Spleen (tissue), 11 donors: ENCODE results near the gene WSCD1. TPM values are rescaled to one million over a fixed set of nuclear protein-coding genes. Genes with fewer than 3 reads are reported as not detected.
A peak's percentile ranks its signal among the peaks of the same experiment; 100 is the strongest.

Source experiments
- DNase-seq: peaks from one replicate; pipeline ENCODE4 v3.0.0-alpha.2; 2020
- H3K27ac ChIP-seq, 8 donors: fragments of 200-600 bp; sonication (generic) in 7 of 8; 1 replicate in 4 of 8; 2 replicates in 4 of 8; pipeline versions ENCODE4 v1.5.0 to v1.8.0; 2016 to 2021; ENCODE audit warnings: inconsistent platforms in 4 of 8, mild to moderate bottlenecking in 4 of 8, moderate library complexity in 1 of 8
- H3K27me3 ChIP-seq, 7 donors: fragments of 200-600 bp; sonication (generic) in 6 of 7; replicated peaks in 1 of 7; 1 replicate in 4 of 7; 2 replicates in 3 of 7; pipeline versions ENCODE4 v1.5.0 to v1.8.0; 2016 to 2021; ENCODE audit warnings: inconsistent platforms in 3 of 7, mild to moderate bottlenecking in 1 of 7
- H3K36me3 ChIP-seq, 6 donors: fragments of 200-600 bp; sonication (generic) in 5 of 6; 1 replicate in 4 of 6; 2 replicates in 2 of 6; pipeline versions ENCODE4 v1.5.0 to v1.8.0; 2016 to 2021; ENCODE audit warnings: inconsistent platforms in 2 of 6
- H3K4me1 ChIP-seq, 6 donors: fragments of 200-600 bp; sonication (generic) in 5 of 6; 1 replicate in 3 of 6; 2 replicates in 3 of 6; pipeline versions ENCODE4 v1.5.0 to v1.8.0; 2016 to 2021; ENCODE audit warnings: inconsistent platforms in 3 of 6
- H3K4me3 ChIP-seq, 8 donors: fragments of 200-600 bp; sonication (generic) in 7 of 8; 1 replicate in 4 of 8; 2 replicates in 4 of 8; pipeline versions ENCODE4 v1.5.0 to v1.8.0; 2016 to 2021; ENCODE audit warnings: inconsistent platforms in 4 of 8, mild to moderate bottlenecking in 4 of 8, moderate library complexity in 2 of 8
- H3K9me3 ChIP-seq, 8 donors: fragments of 200-600 bp; sonication (generic) in 7 of 8; 1 replicate in 4 of 8; 2 replicates in 4 of 8; pipeline versions ENCODE4 v1.5.0 to v1.8.0; 2016 to 2021; ENCODE audit warnings: inconsistent platforms in 4 of 8
- POLR2A ChIP-seq, 3 donors: fragments of 450-650 bp; IDR thresholded peaks; one replicate each; pipeline ENCODE4 v1.5.1; 2017; ENCODE audit warnings: antibody characterized with exemption in 3 of 3, mild to moderate bottlenecking in 1 of 3
- POLR2AphosphoS5 ChIP-seq, 3 donors: sonication (generic); formaldehyde crosslinking; IDR thresholded peaks; one replicate each; pipeline ENCODE4 v1.5.1; 2017; ENCODE audit warnings: antibody characterized with exemption in 3 of 3
- WGBS, 5 donors: extraction: QIAGEN DNeasy Blood & Tissue Kit in 3 of 5; methylation state at CpG; one replicate each; pipeline versions ENCODE4 v1.1.5 to v1.1.7; 2013 to 2018; 5-methylcytosine and 5-hydroxymethylcytosine counted together
- intact Hi-C: fragments of 100-400 bp; cut with DNase I; formaldehyde crosslinking; loops from one replicate; pipeline ENCODE4 v1.15.0; 2023; ENCODE audit warnings: low total_unique reads
- polyA plus RNA-seq, 3 donors: library from polyadenylated mRNA; stranded (reverse); fragments of 200-250 nt; gene quantifications; one replicate each; pipeline ENCODE4 v1.2.1, GENCODE V29; 2013
- total RNA-seq, 7 donors: library from RNA; depleted of rRNA in 3 of 7; stranded (reverse); fragments of >200 nt in 3 of 7; fragmentation: NEBNext Ultra II Directional in 4 of 7; extraction: Animal tissue kit (Norgen Biotek cat#: 25700) in 4 of 7; gene quantifications; one replicate each; pipeline versions ENCODE4 v1.1.0 to v1.2.1, GENCODE V29; 2016 to 2021
- TF ChIP-seq, protein P1 (sequence below), 11 experiments: fragments of 200-600 bp in 7 of 11; fragments of 450-650 bp in 4 of 11; sonication (generic) in 4 of 11; IDR thresholded peaks in 8 of 11; conservative IDR thresholded peaks in 3 of 11; 1 replicate in 7 of 11; 2 replicates in 4 of 11; pipeline versions ENCODE4 v1.4.0 to v1.8.0; 2016 to 2021; ENCODE audit warnings: antibody characterized with exemption in 11 of 11, inconsistent platforms in 4 of 11, mild to moderate bottlenecking in 1 of 11
- donor health status: healthy with polysubstance abuse.
- donor health status: DM: no; HTN: no; CAD: no; lungs with moderate emphysema.
- donor health status: DM: no; HTN: no; CAD: no.
- donor health status: Bipolar disorder and iron deficiency.
- donor health status: healthy.
- donor health status: DM: no; HTN: no; CAD: no.
- donor health status: DM: yes; HTN: yes; CAD: no.

Gene WSCD1
- total and polyA plus RNA-seq, 10 donors: 2.4 to 84.1 (median 44.3) TPM

DNA sequence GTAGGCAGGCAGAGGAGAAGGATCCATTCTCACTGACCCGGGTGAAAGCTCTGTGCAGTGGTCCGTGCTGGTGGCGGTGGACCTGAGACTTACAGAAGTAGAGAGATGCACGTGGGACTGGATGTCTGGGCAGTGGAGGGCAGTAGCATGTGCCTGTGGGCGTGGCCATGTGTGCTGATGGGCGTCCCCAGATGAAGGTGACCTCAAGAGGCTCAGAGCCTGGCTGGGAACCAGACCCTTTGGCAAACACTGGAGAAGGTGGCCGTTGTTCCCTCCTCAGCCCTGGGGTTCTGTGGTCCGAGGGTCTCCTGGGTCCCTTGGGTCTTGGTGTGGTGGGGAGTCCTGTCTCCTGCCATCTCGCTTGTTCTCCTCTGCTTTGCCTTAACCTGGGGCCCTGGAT is 15.6 kb downstream of the WSCD1 start:
- H3K4me1 ChIP-seq: peaks cover 0 to 46% (median 5%) of the 10 kb centered on the region in 6 donors
- TF ChIP-seq, protein P1, sequence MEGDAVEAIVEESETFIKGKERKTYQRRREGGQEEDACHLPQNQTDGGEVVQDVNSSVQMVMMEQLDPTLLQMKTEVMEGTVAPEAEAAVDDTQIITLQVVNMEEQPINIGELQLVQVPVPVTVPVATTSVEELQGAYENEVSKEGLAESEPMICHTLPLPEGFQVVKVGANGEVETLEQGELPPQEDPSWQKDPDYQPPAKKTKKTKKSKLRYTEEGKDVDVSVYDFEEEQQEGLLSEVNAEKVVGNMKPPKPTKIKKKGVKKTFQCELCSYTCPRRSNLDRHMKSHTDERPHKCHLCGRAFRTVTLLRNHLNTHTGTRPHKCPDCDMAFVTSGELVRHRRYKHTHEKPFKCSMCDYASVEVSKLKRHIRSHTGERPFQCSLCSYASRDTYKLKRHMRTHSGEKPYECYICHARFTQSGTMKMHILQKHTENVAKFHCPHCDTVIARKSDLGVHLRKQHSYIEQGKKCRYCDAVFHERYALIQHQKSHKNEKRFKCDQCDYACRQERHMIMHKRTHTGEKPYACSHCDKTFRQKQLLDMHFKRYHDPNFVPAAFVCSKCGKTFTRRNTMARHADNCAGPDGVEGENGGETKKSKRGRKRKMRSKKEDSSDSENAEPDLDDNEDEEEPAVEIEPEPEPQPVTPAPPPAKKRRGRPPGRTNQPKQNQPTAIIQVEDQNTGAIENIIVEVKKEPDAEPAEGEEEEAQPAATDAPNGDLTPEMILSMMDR (IDR thresholded peaks at IDR 0.05 in 8 of 11, conservative IDR thresholded peaks at IDR 0.05 in 3 of 11): no peak
- no peak for TF ChIP-seq POLR2AphosphoS5 (IDR thresholded peaks at IDR 0.05)
- no peak for TF ChIP-seq POLR2A (IDR thresholded peaks at IDR 0.05)
- 75 to 84% (median 76%) methylated on average over 9 of the region's 9 CpGs for WGBS, 5 donors
- intact Hi-C loops: no loop called here
- no peak overlapping the region for H3K27ac ChIP-seq
- H3K27me3 ChIP-seq: peaks cover 0 to 4% (median 0%) of the 10 kb centered on the region in 7 donors
- peaks cover 0 to 2% (median 0%) of the 10 kb centered on the region in 6 donors for H3K36me3 ChIP-seq
- H3K4me3 ChIP-seq: no peak overlapping the region
- no peaks in the 10 kb centered on the region for H3K9me3 ChIP-seq
- DNase-seq: no peak

DNA sequence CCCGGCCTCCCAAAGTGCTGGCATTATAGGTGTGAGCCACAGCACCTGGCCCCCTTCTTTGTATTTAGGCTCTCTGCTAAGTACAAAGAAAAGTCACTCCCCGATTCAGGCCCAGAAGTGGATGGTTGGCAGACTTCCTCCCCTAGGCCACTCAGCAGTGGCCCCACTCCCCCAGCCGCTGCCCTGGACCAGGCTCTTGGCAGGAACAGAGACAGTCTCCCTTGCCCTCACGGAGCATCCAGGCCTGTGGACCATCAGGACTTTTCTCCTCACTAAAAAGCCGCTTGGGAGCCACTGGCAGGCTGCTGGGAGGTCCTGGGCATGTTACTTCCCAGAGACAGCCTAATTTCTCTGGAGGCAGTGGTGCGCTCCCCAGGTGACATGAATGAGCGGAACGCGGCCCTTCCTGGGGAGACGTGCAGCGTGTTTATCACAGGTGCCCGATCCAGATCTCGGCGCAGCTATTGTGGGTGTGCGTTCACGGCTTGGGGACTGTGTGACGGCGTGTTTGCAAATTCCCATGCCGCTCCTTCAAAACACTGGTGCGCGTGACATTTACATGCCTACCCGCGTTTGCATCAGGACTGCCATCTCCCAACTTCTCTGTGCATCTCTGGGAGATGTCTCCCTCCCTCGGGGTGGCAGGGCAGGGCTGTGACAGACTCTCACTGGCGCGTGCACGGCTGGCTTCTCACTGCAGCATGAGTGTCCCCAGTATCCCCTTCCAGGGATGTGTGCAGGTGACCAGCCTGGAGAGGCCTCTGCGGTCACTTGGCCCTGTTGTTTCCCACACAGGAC is 16.6 kb downstream of the WSCD1 start:
- Histone ChIP-seq H3K27me3 (peaks cover 0 to 4% (median 0%) of the 10 kb centered on the region in 7 donors), H3K27ac (peak overlapping the region in 1 of 8 donors; percentile 14), H3K36me3 (no peaks in the 10 kb centered on the region), H3K4me3 (no peak overlapping the region), H3K4me1 (peaks cover 0 to 37% (median 3%) of the 10 kb centered on the region in 6 donors), H3K9me3 (no peaks in the 10 kb centered on the region)
- no peak for DNase-seq
- intact Hi-C loops: no loop called here
- 89 to 92% (median 92%) methylated on average over 25 to 28 of the region's 28 CpGs for whole genome bisulfite sequencing, 5 donors
- TF ChIP-seq, protein P1 (IDR thresholded peaks at IDR 0.05 in 8 of 11, conservative IDR thresholded peaks at IDR 0.05 in 3 of 11): no peak
- TF ChIP-seq POLR2AphosphoS5 (IDR thresholded peaks at IDR 0.05) (no peak), POLR2A (IDR thresholded peaks at IDR 0.05) (no peak)

DNA sequence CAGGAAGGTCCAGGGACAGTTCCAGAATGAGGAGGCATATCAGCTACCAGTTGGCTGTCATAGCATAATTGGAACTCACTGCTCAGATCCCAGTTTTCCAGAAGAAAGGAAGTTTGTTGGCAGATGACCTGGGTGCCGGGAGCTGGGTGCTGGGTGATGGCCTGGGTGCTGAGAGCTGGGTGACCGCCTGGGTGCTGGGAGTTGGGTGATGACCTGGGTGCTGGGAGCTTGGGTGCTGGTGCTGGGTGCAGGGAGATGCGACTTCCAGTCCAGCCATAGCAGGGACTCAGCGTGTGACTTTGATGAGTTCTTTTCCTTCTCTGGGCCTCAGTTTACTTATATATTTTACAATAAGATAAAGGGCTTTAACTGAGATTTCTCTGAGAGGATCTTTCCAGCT is 18.0 kb downstream of the WSCD1 start:
- 92 to 100% (median 96%) methylated on average over 4 of the region's 4 CpGs for WGBS, 5 donors
- DNase-seq: peak; percentile 8
- Histone ChIP-seq H3K4me3 (no peak overlapping the region), H3K9me3 (no peaks in the 10 kb centered on the region), H3K36me3 (peaks cover 0 to 12% (median 0%) of the 10 kb centered on the region in 6 donors), H3K27me3 (peaks cover 0 to 4% (median 0%) of the 10 kb centered on the region in 7 donors), H3K27ac (no peak overlapping the region), H3K4me1 (peaks cover 0 to 30% (median 3%) of the 10 kb centered on the region in 6 donors)
- no peak for TF ChIP-seq POLR2AphosphoS5 (IDR thresholded peaks at IDR 0.05)
- TF ChIP-seq POLR2A (IDR thresholded peaks at IDR 0.05): no peak
- TF ChIP-seq, protein P1 (IDR thresholded peaks at IDR 0.05 in 8 of 11, conservative IDR thresholded peaks at IDR 0.05 in 3 of 11): no peak
- intact Hi-C loops: no loop called here

DNA sequence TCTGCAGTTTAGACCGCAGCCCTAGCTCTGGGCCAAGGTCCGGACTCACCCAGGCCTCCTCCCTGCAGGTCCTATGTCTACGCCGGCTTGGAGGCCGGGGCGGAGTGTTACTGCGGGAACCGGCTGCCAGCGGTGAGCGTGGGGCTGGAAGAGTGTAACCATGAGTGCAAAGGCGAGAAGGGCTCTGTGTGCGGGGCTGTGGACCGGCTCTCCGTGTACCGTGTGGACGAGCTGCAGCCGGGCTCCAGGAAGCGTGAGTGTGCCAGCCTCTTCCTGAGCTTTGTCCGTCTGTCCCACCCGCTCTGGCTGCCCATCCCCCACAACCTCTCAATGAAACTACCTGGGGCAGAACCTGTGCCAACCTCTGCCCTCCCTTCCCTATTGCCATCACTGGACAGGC is 20.1 kb downstream of the WSCD1 start:
- Histone ChIP-seq H3K36me3 (peaks cover 0 to 16% (median 0%) of the 10 kb centered on the region in 6 donors), H3K4me1 (peaks cover 0 to 30% (median 3%) of the 10 kb centered on the region in 6 donors), H3K27me3 (no peaks in the 10 kb centered on the region), H3K27ac (no peak overlapping the region), H3K9me3 (no peaks in the 10 kb centered on the region), H3K4me3 (peak overlapping the region in 1 of 8 donors; percentile 24)
- whole genome bisulfite sequencing, 5 donors: 72 to 88% (median 82%) methylated on average over 13 to 20 of the region's 20 CpGs
- peak in 2 of 3 donors; percentile 44 to 47 for TF ChIP-seq POLR2AphosphoS5 (IDR thresholded peaks at IDR 0.05)
- no peak for TF ChIP-seq POLR2A (IDR thresholded peaks at IDR 0.05)
- TF ChIP-seq, protein P1 (IDR thresholded peaks at IDR 0.05 in 8 of 11, conservative IDR thresholded peaks at IDR 0.05 in 3 of 11): no peak
- intact Hi-C loops: no loop called here
- DNase-seq: peak; percentile 76
